ENCODE results near the gene GPR146. TPM values are rescaled to one million over a fixed set of nuclear protein-coding genes. Genes with fewer than 3 reads are reported as not detected.

GPR146 gene
- total RNA-seq, 2 experiments from 2014 or later: 5.6 to 8.5 TPM

DNA sequence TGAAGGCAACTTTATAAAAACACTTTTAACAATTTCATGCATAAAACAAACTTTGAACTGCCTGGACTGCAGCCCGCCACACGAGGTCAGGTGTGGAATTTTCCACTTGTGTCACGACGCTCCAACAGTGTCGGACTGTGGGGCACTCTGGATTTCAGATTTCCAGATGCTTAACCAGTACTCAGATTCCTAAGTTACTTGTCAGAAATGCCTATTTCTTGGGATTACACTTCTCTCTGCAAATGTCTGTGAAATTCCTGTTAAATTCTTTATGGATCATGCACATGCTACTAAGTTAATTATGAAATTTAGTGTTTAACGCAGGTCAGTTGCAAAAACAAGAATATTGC is 43.1 kb downstream of the GPR146 start:
- no peak for DNase-seq
- ChIA-PET CTCF (interaction anchor here (0.6 to 2.3 kb wide), 8 partner anchors 12 to 93 kb away, joined by 3 to 9 read pairs (median 4); a partner anchor contains a TSS), POLR2A (no interaction called here)
- Mint-ChIP-seq H3K9me3 (no peaks in the 10 kb centered on the region), H3K27ac (no peak overlapping the region), H3K4me3 (peak overlapping the region; percentile 58), H3K36me3 (ENCODE audit: low read depth) (no peaks in the 10 kb centered on the region), H3K27me3 (no peaks in the 10 kb centered on the region), H3K4me1 (ENCODE audit: low read depth) (peaks cover 16% of the 10 kb centered on the region)
- TF ChIP-seq, protein P1, sequence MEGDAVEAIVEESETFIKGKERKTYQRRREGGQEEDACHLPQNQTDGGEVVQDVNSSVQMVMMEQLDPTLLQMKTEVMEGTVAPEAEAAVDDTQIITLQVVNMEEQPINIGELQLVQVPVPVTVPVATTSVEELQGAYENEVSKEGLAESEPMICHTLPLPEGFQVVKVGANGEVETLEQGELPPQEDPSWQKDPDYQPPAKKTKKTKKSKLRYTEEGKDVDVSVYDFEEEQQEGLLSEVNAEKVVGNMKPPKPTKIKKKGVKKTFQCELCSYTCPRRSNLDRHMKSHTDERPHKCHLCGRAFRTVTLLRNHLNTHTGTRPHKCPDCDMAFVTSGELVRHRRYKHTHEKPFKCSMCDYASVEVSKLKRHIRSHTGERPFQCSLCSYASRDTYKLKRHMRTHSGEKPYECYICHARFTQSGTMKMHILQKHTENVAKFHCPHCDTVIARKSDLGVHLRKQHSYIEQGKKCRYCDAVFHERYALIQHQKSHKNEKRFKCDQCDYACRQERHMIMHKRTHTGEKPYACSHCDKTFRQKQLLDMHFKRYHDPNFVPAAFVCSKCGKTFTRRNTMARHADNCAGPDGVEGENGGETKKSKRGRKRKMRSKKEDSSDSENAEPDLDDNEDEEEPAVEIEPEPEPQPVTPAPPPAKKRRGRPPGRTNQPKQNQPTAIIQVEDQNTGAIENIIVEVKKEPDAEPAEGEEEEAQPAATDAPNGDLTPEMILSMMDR (IDR thresholded peaks at IDR 0.05): no peak
- no peak for ATAC-seq
- intact Hi-C loops (cut with micrococcal nuclease): loop anchor here (2.0 kb wide), 1 partner anchor 89 kb away; no protein-coding TSS in a partner anchor

DNA sequence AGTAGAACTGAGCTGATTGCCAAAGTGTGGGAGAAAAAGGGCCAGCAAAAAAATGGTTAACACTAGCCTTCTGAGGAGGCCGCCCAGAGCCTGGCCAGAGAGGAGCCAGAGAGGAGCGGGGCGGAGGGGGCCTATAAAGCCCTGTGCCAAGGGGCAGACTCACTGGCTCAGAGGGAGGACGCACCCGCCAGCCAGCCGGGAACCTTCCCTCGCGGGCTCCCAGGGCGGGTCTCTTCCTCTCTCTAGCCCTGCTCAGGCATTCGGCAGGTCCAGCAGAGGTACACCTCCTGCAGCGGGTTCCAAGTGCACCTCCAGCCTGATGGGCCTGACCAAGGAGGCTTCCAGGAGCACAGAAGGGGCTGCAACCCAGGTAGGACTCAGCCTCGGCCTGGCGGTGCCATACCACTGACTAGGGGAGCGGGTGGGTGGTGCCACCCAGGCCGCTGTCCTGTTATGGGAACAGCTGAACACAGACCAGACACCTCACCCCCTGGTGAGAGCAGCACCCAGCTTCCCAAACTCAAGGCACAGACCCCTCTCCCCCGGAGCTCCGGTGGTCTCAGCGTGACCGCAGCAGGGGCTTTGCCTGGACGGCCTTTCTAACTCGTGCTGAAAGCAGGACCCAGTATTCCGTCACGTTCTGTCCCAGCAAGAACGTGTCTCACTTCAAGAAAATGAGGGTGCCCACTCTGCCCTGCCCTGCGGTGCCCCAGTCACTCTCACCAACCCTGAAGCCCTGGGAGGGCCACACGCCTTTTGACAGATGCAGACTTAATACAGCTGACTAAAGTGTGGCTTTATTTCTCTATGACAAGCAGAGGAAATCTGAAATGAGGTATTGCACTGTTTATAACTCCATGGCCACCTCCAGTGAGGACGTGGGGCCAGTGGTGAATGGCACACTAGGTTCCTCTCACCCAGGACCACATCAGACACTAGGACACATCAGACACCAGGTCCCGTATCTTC is 43.9 kb downstream of the GPR146 start, which contains the start of gene GPER1:
Gene GPER1, plus strand, starts transcription at position 162 of the 969 bp plus-strand sequence. CDS start 3,616 bp downstream, outside the sequence.
- no peaks in the 10 kb centered on the region for H3K36me3 Mint-ChIP-seq (ENCODE audit: low read depth)
- TF ChIP-seq, protein P1 (IDR thresholded peaks at IDR 0.05): no peak
- intact Hi-C loops (cut with micrococcal nuclease): loop anchor here (2.0 kb wide), 1 partner anchor 89 kb away; no protein-coding TSS in a partner anchor
- ATAC-seq (no peak), DNase-seq (no peak)
- H3K9me3 Mint-ChIP-seq: no peaks in the 10 kb centered on the region
- H3K27ac Mint-ChIP-seq: peak within 1 kb of the TSS; percentile 46
- H3K27me3 Mint-ChIP-seq: no peaks in the 10 kb centered on the region
- H3K4me1 Mint-ChIP-seq (ENCODE audit: low read depth): peaks cover 16% of the 10 kb centered on the region
- peak within 1 kb of the TSS; percentile 58 for H3K4me3 Mint-ChIP-seq
- ChIA-PET CTCF (interaction anchor here (1.2 to 2.3 kb wide), 2 partner anchors 51 to 82 kb away, joined by 4 to 9 read pairs; no protein-coding TSS in a partner anchor), POLR2A (no interaction called here)

DNA sequence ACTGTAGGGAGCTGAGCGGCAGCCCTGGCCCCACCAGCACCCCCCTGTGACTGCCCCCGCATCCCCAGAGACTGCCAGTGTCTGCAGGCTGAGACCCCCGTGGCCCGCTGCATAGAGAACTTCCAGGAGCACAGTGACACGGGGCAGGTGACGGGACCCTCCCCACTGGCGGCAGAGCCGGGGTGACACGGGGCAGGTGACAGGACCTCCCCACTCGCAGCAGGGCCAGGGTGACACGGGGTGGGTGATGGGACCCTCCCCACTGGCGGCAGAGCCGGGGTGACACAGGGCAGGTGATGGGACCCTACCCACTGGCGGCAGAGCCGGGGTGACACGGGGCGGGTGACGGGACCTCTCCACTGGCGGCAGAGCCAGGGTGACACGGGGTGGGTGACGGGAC is 45.9 kb downstream of the GPR146 start:
- Mint-ChIP-seq H3K4me1 (ENCODE audit: low read depth) (peaks cover 16% of the 10 kb centered on the region), H3K27me3 (no peaks in the 10 kb centered on the region), H3K36me3 (ENCODE audit: low read depth) (no peaks in the 10 kb centered on the region), H3K4me3 (no peak overlapping the region), H3K27ac (no peak overlapping the region), H3K9me3 (no peaks in the 10 kb centered on the region)
- ATAC-seq (no peak), DNase-seq (no peak)
- POLR2A ChIA-PET: no interaction called here
- CTCF ChIA-PET: interaction anchor here (1.4 to 2.1 kb wide), 2 partner anchors 9 to 97 kb away, joined by 6 to 7 read pairs; no protein-coding TSS in a partner anchor
- TF ChIP-seq, protein P1 (IDR thresholded peaks at IDR 0.05): no peak
- intact Hi-C loops (cut with micrococcal nuclease): no loop called here

- no peak for ATAC-seq
- Mint-ChIP-seq H3K9me3 (no peaks in the 10 kb centered on the region), H3K27ac (no peak overlapping the region), H3K4me1 (ENCODE audit: low read depth) (peaks cover 16% of the 10 kb centered on the region), H3K4me3 (no peak overlapping the region), H3K36me3 (ENCODE audit: low read depth) (no peaks in the 10 kb centered on the region), H3K27me3 (no peaks in the 10 kb centered on the region)
- intact Hi-C loops (cut with micrococcal nuclease): no loop called here
- POLR2A ChIA-PET: interaction anchor here (1.1 kb wide), 1 partner anchor 13 kb away, joined by 3 read pairs; no protein-coding TSS in a partner anchor
- TF ChIP-seq, protein P1 (IDR thresholded peaks at IDR 0.05): no peak
- no peak for DNase-seq
- CTCF ChIA-PET: interaction anchor here (1.4 to 2.1 kb wide), 2 partner anchors 10 to 98 kb away, joined by 6 to 7 read pairs; no protein-coding TSS in a partner anchor
These were observed 46.6 kb downstream of the GPR146 start for GRCh38 chr7:1090686-1091643.

All from activated CD8-positive, alpha-beta T cell treated with anti-CD3 and anti-CD28 coated beads for 36 hours (primary cell).